Mammary epithelial cell (primary cell): ENCODE measurements around the gene TMEM39B.

Experiments used
- CTCF ChIP-seq, 2 donors: IDR thresholded peaks in 1 of 2; conservative IDR thresholded peaks in 1 of 2; 2 replicates each; pipeline ENCODE4 v1.5.1; 2011 to 2012; ENCODE audit warnings: inconsistent platforms in 2 of 2, low read length in 2 of 2, mild to moderate bottlenecking in 2 of 2, control low read depth in 1 of 2, low read depth in 1 of 2; ENCODE audit not compliant: insufficient read depth in 1 of 2; ENCODE audit errors: extremely low read depth in 1 of 2
- EZH2 ChIP-seq: IDR thresholded peaks from 2 replicates; pipeline ENCODE4 v1.6.1; 2012; ENCODE audit warnings: low read length, inconsistent platforms, borderline replicate concordance

- TF ChIP-seq CTCF (conservative IDR thresholded peaks at IDR 0.05 in 1 of 2, IDR thresholded peaks at IDR 0.05 in 1 of 2; ENCODE audit: extremely low read depth in 1 of 2, insufficient read depth in 1 of 2, low read depth in 1 of 2, low read length in 2 of 2) = no peak
- TF ChIP-seq EZH2 = no peak
These were observed 35.3 kb downstream of the TMEM39B start, which contains the start of gene KPNA6 for GRCh38 chr1:32107742-32108661.
